GM18520 (cell line): ENCODE measurements around the gene TMEM51.
"Not testable (repeated sequence)": the region's sequence is repeated elsewhere in the genome, so short reads cannot be mapped to it uniquely, and the experiment has no call there.

Experiments
- ATAC-seq: cut with Tn5 transposase; IDR thresholded peaks from one replicate; pipeline ENCODE4 v1.9.1; 2021; ENCODE audit not compliant: unreplicated experiment

TMEM51 gene

DNA sequence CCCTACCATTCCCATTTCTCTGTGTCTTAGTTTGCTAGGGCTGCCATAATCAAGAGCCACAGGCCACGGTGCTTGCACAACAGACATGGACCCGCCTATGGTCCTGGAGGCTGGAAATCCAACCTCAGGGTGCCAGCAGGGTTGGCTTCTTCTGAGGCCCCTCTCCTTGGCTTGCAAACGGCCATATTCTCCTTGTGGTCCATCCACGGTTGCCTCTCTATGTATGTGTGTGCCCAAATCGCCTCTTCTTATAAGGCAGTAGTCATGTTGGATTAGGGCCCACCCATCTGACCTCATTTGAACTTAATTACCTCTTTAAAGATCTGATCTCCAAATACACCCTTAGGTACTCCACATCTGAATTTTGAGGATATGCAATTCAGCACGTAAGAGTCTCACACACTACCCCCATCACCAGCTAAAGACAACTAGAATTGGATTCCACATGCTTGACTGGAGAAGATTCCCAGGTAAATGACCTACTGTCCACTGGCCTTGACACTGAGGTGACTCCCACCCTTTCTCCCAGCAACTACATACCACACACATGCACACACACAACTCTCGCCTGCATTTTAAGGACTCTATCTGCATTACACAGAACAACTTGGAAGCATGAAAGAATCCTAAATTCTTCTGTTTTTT lies 28.3 kb upstream of the TMEM51 start:
- no peak for ATAC-seq

DNA sequence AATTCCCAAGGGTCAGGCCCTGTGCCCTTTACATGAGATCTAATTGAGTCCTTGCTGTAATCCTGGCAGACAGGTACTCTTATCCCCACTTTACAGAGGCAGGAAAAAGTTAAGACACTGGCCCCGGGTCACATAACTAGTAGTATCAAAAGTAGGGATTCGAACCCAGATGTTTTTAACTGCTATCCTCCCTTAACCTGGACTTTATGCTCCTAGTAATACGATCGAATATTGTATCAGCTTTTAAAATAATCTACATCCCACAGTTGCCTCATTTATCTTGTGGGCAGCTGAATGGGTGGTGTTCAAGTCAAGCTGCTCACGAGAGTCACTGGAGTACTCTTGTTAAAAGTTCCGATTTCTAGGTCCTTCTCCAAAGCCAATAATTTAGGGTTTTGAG lies 25.5 kb upstream of the TMEM51 start:
- ATAC-seq: no peak

DNA sequence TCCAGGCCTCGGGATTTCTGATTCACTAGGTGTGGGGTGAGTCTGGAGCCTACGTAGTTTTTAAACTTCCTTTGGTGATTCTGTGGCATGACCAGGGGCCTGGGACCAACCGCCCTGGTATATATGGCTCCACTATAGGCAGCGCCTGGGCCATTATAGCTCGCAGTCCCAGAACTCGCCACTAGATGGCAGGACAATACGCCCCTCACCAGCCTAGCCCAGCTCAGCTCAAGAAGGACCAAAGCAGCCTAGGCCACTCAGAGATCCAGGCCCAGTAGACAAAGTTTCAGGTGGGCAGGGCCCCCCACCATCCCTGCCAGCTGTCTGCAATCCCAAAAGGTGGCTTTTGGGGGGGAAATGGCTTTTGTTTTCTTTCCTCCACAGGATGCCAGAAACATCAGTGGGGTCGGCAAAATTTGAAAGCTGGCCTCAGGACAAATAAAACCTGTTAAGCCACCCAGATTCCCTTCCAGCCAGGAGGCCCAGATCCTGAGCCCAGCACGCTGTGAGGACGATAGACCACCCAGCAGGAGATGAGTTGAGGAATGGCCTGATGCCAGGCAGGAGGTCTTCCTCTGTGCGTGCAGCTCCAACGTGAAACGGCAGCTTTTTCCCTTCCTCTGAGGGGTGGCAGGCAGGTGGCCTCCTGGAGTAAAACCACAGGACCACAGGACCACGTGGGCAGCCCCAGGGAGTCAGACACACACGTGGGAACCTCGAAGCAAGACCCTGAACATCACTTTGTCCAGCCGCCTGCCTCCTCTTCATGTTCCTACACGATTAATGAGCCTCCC lies 24.8 kb upstream of the TMEM51 start:
- no peak for ATAC-seq

DNA sequence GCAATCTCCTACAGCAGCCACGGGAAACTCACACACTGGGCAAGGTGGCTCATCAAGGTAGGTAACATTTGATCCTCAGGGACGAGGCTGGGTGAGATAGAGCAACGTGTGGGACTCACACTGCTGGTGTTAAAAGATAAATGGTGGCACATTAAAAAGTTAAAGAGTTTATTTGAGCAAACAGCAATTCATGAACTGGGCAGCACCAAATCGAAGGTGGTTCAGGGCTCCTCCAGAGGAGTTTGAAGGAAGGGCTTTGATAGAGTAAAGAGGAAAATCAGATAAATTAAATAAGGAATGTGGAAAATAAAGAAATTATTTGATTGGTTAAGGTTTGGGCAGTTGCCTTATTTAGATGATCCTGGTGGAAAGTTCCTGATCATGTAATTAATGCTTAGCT lies 23.6 kb upstream of the TMEM51 start:
- no peak for ATAC-seq

DNA sequence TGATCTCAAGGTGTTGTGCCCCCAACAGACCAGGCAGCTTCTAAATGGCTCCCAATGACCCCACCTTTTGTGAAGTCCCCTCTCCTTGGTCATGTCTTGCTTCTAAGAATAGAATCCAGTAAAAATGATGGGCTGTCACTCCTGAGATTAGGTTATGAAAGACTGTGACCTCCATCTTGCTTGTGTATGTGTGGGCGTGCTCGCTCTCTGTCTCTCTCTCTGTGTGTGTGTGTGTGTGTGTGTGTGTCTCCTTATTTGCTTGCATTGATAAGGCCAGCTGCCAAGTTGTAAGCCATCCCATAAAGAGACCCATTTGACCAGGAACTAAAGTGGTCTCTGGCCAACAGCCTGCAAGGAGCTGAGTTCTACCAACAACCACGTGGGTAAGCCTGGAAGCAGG lies 22.9 kb upstream of the TMEM51 start:
- ATAC-seq: no peak

DNA sequence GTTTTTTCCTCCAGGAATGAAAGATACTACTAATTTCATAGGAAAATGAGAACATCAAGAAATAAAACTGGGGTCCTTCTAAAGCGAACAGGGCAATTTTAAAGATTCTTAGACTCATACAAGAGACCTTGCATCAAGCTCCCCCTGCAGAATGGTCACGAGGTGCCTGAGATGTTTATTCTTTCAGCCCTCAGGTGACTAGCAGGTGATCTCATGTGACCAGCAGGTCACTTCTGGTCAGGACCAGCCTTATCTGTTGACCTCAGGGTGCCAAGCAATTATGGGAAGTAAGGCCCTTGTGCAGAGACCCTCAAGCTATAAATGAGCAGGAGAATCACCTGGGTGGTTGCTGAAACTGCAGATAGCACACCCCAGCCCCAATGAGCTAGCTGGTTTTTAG lies 20.6 kb upstream of the TMEM51 start:
- ATAC-seq: no peak

DNA sequence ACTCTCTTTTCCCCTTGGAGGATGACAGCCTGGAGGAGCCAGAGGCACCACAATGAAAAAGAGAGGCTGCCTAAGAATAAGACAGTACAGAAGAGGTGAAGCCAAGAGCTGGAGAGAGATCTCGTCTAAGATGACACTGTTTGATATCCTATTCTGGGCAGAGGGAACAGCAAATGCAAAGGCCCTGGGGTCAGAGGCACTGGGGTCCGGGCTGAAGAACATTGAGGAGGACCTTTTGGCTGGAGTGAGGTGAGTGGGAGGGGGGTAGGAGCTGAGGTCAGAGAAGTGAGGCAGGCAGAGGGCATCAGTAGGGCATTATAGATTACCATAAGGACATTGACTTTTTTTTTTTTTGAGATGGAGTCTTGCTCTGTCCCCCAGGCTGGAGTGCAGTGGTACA lies 19.3 kb upstream of the TMEM51 start:
- ATAC-seq: no peak

DNA sequence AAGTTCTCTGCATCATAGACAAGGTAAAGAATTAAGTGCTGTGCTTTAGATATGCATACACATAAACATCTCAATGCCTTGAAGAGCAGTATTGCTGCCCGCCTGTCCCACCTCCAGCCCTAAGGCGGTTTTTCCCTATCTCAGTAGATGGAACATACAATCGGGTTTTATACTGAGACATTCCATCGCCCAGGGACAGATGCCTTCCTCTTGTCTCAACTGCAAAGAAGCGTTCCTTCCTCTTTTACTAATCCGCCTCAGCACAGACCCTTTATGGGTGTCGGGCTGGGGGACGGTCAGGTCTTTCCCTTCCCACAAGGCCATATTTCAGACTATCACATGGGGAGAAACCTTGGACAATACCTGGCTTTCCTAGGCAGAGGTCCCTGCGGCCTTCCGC lies 17.9 kb upstream of the TMEM51 start:
- not testable (repeated sequence) for ATAC-seq

DNA sequence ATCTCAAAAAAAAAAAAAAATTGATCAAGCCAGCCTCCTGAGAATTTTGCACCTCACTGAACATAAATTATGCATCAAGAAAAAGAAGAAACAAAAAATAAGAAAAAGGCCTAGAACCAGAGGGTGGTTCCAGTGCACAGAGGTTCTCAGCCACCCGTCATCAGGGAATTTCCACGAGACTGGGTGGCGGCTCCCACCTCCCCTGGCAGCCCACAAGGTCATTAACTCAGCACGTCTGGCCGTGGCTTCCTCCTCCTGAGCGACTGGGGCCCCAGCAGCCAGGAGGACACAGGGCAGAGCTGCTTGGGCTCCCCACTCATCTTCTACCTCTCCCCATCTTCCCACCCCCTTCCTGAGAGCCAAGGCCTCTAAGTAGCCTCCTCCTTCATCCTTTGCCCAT lies 15.7 kb upstream of the TMEM51 start:
- ATAC-seq: no peak

DNA sequence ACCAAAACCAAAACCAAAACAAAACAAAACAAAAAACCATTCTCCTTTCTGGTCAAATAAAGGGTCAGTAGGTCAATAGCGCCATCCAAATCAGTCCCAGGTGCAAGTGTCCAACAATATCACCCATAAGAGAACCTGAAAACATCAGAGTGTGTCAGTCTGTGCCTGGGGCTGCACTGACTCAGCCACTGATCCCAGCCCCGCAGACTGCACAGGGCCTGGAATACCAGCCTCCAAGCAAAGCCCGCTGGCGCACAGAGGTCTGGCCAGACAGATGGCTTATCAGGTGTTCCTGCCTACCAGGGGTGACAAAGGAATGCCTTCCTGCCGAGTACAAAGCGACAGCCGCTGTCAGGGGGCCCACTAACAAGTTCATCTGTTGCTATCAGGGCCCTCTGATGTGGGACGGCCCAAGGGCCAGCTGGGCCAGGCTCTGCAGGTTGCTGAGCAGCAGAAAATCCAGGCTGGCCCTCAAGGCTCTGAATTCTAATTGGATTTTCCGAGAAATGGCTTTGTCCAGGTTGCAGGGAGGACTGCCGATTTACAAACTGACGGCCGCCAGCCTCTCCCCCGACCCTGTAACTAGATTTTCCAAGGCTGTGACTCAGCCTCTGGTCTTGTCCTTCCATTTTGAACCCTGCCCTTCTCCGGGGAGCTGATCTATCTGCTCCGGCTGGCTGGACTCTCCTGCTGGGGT lies 13.7 kb upstream of the TMEM51 start:
- ATAC-seq: no peak

DNA sequence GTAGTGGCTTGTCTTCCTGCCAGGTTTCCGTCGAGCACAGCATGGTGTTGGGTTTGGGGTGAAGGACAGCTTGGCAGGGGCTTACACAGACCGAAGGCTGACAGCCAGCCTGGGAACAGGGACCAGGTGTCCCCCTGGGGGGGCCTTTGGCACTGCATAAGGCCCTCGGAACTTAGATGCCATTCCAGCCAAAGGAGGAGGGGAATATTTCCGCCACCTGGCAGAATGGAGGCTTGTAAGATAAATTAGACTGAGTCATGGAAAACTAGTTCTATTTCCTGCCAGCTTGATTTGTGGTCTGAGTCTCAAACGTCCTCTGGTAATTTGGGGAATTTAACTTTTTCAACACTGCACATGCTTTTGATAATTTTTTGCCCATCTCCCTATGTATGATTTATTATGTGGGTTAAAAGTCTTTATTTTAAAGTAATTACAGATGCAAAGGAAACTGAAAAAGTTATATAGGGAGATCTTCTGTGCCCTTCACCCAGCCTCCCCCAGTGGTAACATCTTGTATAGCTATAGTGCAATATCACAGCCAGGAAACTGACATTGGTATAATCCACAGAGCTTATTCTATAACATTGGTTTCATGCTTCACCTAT lies 11.5 kb upstream of the TMEM51 start:
- ATAC-seq: no peak

DNA sequence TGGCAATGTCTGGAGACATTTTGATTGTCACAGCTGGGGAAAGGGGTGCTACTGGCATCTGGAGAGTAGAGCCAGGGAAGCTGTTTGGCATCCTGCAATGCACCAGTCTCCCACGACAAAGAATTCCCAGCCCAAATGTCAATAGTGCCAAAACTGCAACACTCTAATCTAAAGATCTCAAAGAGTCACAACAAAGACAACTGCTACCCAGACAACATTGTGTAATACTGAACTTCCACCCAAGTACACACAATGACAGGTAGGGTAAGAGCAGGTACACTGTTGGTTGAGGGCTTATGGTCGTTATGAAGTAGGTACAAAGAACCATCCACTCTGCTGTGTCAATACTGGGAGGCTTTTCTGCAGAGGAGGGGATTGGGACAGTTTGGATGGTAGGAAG lies 8.2 kb upstream of the TMEM51 start:
- ATAC-seq: no peak

DNA sequence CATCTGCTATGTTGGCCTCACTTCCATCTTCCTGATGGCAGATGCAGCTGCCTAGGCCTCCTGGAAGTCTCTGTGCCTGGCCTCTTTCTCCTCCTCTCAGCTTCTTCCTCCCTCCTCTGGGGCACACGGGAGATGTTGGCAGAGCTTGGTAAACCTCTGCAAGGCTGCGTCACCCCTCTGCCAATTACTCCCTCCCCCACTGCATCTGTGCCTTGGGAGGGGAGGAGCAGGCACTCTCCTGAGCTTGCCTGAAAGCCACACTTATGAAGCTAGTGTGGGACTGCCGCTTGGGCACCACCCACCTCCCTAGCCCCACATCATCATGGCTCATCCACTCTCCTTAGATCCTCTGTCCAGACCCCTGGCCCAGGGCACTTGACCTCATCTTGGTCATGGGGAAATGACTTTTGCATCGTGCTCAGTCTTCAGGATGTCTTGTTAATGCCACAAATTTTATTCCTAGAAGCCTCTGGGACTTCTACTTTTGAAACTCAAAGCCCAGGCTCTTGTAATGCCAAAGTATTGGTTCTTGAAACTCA lies 7.3 kb upstream of the TMEM51 start:
- no peak for ATAC-seq

DNA sequence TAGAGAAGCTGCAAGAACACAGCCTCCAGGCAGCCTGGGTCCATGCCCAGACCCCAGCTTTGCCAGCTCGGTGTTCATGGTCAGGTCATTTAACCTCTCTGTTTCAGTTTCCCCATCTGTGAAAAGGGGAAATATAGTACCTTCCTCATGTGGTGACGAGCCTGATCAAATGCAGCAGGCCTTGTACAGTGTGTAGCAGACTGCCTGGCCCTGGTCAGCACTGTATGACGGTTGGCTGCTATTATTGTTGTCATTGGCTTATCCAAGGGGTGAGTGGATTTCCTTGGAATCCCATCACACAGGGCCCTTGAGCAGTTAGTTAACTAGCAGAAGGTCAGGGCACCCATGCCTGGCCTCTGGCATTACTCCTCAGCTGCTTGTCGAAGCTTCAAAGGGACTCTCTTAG lies 6.6 kb upstream of the TMEM51 start:
- ATAC-seq: no peak

DNA sequence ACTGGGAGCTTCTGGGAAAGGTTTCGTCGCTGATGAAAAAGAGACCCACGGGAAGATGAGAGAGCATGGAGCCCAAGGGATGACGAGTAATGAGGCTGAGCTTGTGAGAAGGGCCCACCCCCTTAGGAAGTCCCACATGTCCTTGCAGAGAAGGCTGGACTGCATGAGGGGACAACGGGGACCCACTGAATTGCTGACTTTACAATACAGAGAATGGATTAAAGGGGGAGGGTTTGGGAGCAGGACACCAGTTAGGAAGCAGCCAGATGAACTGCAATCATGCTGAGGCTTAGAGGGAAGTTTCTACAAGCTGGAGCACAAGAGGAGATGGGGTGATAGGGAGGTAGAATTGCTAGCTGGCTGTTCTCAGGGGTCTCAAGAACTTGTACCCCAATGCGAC lies 5.5 kb upstream of the TMEM51 start:
- no peak for ATAC-seq

DNA sequence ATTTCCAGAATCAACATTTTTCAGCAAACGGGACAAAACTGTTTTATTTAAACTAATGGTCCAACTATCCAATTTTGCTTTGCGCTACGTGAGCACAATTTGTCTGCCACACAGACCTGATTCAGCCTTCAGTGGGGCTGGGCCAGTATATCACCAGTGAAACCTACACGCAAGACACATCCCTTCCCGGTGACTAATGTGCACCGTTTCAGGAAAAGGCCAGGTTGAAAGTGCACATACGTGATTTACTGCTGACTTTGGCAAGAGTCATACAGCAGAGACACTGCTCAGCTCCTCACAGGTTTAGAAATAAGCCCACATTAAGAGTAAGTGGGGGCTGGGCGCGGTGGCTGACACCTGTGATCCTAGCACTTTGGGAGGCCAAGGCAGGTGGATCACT lies 5.1 kb upstream of the TMEM51 start:
- no peak for ATAC-seq

DNA sequence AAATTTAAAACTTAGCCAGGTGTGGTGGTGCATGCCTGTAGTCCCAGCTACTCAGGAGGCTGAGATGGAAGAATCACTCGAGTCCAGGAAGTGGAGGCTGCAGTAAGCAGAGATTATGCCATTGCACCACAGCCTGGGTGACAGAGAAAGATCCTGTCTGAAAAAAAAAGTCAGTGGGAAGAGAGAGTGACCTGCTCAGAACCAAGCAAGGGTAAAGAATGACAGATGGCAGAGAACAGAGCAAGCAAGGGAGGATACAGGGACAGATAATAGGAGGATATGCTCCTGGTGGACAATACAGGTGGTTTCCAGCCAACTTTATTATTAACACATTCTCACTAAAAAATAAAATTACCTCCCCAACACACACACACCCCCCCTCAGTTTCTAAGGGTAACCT lies 4.6 kb upstream of the TMEM51 start:
- ATAC-seq: no peak

DNA sequence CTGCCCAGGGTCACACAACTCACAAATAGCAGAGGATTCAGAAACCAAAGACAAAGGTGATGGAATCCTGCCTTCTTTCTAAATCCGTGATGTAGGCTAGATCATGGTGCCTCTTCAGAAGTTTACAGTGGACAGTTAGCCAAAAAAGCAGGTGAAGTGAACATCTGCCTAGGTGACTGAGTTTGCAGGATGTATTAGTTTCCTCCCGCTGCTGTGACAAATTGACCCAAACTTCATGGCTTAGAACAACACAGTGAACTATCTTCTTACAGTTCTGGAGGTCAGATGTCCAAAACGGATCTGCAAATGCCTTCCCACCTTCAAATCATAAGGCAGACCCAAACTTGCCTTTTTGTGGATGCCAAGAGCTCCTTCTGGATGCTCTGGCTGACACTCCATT lies 3.2 kb upstream of the TMEM51 start:
- no peak for ATAC-seq

DNA sequence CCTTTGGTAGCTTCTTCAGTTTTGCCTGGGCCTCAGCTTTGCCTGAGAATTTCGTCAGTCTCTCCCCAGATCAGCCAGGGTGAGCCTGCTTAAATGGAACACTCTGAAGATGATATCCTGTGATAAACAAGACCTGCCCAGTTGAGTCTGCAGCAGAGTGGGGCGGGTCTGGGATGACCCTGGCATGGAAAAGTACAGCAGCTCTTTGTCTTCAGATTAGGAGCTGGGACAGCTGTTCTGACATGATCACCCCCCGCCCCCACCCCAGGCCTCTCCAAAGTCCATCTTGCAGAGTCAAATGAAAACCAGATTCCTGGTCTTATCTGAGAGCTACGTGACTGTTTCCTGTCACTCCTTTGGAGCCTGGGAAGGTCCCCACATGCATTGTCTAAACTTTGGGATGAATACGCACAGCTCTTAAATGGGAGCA lies 2.2 kb upstream of the TMEM51 start:
- no peak for ATAC-seq

DNA sequence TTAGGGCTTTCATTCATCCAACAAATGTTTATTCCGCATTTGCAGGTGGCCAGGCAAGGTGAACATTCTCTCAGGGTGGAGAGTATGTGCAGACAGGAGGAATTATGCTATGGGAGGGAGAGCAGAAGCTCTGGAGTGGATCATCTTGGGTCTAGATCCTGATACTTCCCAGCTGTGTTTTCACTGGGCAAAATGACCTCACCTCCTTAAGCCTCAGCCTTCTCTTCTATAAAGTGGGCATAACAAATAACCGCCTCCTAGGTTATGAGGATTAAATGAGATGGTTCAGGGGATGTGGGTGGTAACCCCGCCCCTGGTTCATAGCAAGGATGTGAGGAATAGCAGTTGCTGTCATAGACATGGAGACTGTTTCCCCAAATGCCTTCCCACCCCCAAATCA lies 1.7 kb upstream of the TMEM51 start:
- no peak for ATAC-seq

DNA sequence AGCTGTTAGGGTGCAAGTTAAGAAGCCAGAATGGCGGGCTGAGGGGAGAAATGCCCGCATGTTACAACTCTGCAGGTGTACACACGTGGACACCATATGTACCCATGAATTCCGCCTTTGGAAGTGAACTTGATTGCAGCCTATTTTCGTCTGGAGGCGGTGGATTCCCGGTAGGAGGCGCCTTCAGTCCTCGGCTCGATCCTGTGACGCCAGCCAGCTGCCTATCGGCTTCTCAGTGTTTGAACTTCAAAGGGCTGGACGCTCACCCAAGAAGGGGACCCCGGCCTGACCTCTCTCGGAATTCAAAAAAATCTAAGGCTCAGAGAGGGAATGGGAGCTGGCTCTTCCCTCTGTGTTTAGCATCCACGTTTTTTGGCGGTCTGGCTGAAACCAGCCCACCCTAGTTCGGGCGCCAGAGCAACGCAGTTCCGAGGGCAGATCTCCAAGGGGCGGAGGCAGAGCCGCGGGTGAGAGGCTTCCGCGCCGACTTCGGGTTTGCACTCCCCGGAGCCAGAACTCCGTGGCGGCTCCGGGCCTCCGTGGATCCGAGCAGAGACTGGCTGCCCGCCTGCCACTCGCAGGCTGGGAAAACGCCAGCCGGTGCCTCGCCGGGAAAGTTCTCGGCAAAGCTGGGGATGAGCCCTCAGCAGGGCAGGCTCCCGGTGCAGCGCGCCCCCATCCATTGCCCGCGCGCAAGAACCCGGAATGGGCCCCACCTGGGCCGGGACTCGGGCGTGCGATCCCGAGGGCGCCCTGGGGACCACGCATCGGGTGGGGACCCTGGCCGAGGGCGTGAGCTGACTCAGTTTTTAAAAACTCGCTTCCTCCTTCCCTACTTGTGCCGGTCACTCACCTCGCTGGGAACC lies 996 bp upstream of the TMEM51 start:
- ATAC-seq: no peak
